IMR-90 (cell line): ENCODE measurements around the gene PHLPP2. TPM values are rescaled to one million over a fixed set of nuclear protein-coding genes. Genes with fewer than 3 reads are reported as not detected.

Source experiments
- ATAC-seq: fragments of 200-7000 bp; cut with Tn5 transposase; 2 replicates; pipeline ENCODE4 v1.9.1; 2020; ENCODE audit warnings: low read depth, mild to moderate bottlenecking, moderate library complexity
- BruUV-seq: library from RNA; stranded (reverse); fragments of 400-500 nt; replicated peaks from 2 replicates; lab custom pipeline; 2021; lab: Mats Ljungman, UMichigan
- CTCF ChIA-PET: fragments of 300-600 bp; formaldehyde crosslinking; extraction: SDS; loops from one replicate; lab custom pipeline; 2021; ENCODE audit warnings: antibody characterized with exemption; lab: Yijun Ruan, JAX
- POLR2A ChIA-PET: fragments of 300-600 bp; sonication (Branson Sonifier 250); formaldehyde crosslinking; loops from one replicate; lab custom pipeline; 2022; ENCODE audit warnings: antibody characterized with exemption; ENCODE audit not compliant: unreplicated experiment; lab: Charles Lee
- DNase-seq: peaks from one replicate; pipeline ENCODE4 v3.0.0; 2013
- H2AFZ ChIP-seq: replicated peaks from 2 replicates; pipeline ENCODE3; 2013; ENCODE audit warnings: low read length, mild to moderate bottlenecking; ENCODE audit not compliant: poor library complexity
- H2AK5ac ChIP-seq: 2 replicates; pipeline ENCODE4 v1.6.1; 2013; ENCODE audit warnings: low read depth, low read length, inconsistent platforms
- H2AK9ac ChIP-seq: replicated peaks from 2 replicates; pipeline ENCODE3; 2013; ENCODE audit warnings: mild to moderate bottlenecking, low read depth, low read length, moderate library complexity; ENCODE audit not compliant: poor library complexity
- H2BK120ac ChIP-seq: 2 replicates; pipeline ENCODE4 v1.6.1; 2013; ENCODE audit warnings: low read depth, low read length, inconsistent platforms
- H2BK15ac ChIP-seq: 3 replicates; pipeline ENCODE4 v1.6.1; 2013; ENCODE audit warnings: low read depth, low read length, inconsistent platforms
- H2BK20ac ChIP-seq: 2 replicates; pipeline ENCODE4 v1.6.1; 2013; ENCODE audit warnings: low read depth, mild to moderate bottlenecking, inconsistent platforms, low read length, moderate library complexity
- H2BK5ac ChIP-seq: 2 replicates; pipeline ENCODE4 v1.6.1; 2013; ENCODE audit warnings: mild to moderate bottlenecking, low read depth, low read length, inconsistent platforms; ENCODE audit not compliant: poor library complexity, severe bottlenecking
- H3K14ac ChIP-seq: replicated peaks from 2 replicates; pipeline ENCODE4 v1.6.1; 2013; ENCODE audit warnings: low read depth, low read length, inconsistent platforms
- H3K18ac ChIP-seq: 2 replicates; pipeline ENCODE4 v1.6.1; 2013; ENCODE audit warnings: low read depth, low read length, control low read depth
- H3K23ac ChIP-seq: 2 replicates; pipeline ENCODE4 v1.6.1; 2013; ENCODE audit warnings: low read depth, low read length, inconsistent platforms
- H3K27ac ChIP-seq: 2 replicates; pipeline ENCODE4 v1.5.1; 2013; ENCODE audit warnings: mild to moderate bottlenecking, control low read depth, low read length; ENCODE audit not compliant: insufficient read depth
- H3K27me3 ChIP-seq: 2 replicates; pipeline ENCODE4 v1.6.1; 2013; ENCODE audit warnings: low read length; ENCODE audit not compliant: control insufficient read depth, insufficient read depth
- H3K36me3 ChIP-seq: 2 replicates; pipeline ENCODE4 v1.6.1; 2013; ENCODE audit warnings: low read length, mixed read lengths; ENCODE audit not compliant: control insufficient read depth, insufficient read depth
- H3K4ac ChIP-seq: 2 replicates; pipeline ENCODE4 v1.6.1; 2013; ENCODE audit warnings: low read depth, low read length, inconsistent platforms
- H3K4me1 ChIP-seq: 2 replicates; pipeline ENCODE4 v1.6.1; 2013; ENCODE audit warnings: low read length, mixed read lengths; ENCODE audit not compliant: control insufficient read depth, insufficient read depth
- H3K4me2 ChIP-seq: 2 replicates; pipeline ENCODE4 v1.6.1; 2013; ENCODE audit warnings: low read depth, mild to moderate bottlenecking, control low read depth, low read length, moderate library complexity
- H3K4me3 ChIP-seq: 2 replicates; pipeline ENCODE4 v1.5.1; 2013; ENCODE audit warnings: low read depth, mild to moderate bottlenecking, control low read depth, low read length, moderate library complexity; ENCODE audit not compliant: insufficient read depth
- H3K56ac ChIP-seq: 2 replicates; pipeline ENCODE4 v1.6.1; 2013; ENCODE audit warnings: low read length, inconsistent platforms; ENCODE audit not compliant: insufficient read depth; ENCODE audit errors: extremely low read depth
- H3K79me1 ChIP-seq, 2 experiments: 2 replicates each; pipeline ENCODE4 v1.6.1; 2013; ENCODE audit warnings: low read length in 2 of 2, inconsistent platforms in 1 of 2, low read depth in 1 of 2
- H3K9ac ChIP-seq: 2 replicates; pipeline ENCODE4 v1.6.1; 2013; ENCODE audit warnings: low read depth, low read length, control low read depth
- H3K9me1 ChIP-seq: 2 replicates; pipeline ENCODE4 v1.6.1; 2013; ENCODE audit warnings: low read length, inconsistent platforms; ENCODE audit not compliant: insufficient read depth
- H3K9me3 ChIP-seq: 2 replicates; pipeline ENCODE4 v1.6.1; 2013; ENCODE audit warnings: low read length; ENCODE audit not compliant: control insufficient read depth, insufficient read depth
- H4K20me1 ChIP-seq: 2 replicates; pipeline ENCODE4 v1.6.1; 2013; ENCODE audit warnings: low read length, inconsistent platforms; ENCODE audit not compliant: insufficient read depth
- H4K5ac ChIP-seq: 2 replicates; pipeline ENCODE4 v1.6.1; 2013; ENCODE audit warnings: mild to moderate bottlenecking, low read depth, low read length, control low read depth
- H4K8ac ChIP-seq, 2 experiments: 2 replicates each; pipeline ENCODE4 v1.6.1; 2013; ENCODE audit warnings: low read depth in 2 of 2, low read length in 2 of 2, control low read depth in 1 of 2, inconsistent platforms in 1 of 2
- H4K91ac ChIP-seq: 2 replicates; pipeline ENCODE4 v1.6.1; 2013; ENCODE audit warnings: low read depth, low read length, inconsistent platforms; ENCODE audit not compliant: insufficient read depth
- CEBPB ChIP-seq: IDR thresholded peaks from 2 replicates; pipeline ENCODE4 v1.6.1; 2012; ENCODE audit warnings: low read depth, low read length, improper control_type of control experiment
- CHD1 ChIP-seq: IDR thresholded peaks from 2 replicates; pipeline ENCODE4 v1.6.1; 2012; ENCODE audit warnings: low read depth, low read length, improper control_type of control experiment
- FOS ChIP-seq: fragments of 150-350 bp; IDR thresholded peaks from 2 replicates; pipeline ENCODE4 v1.6.1; 2016; ENCODE audit warnings: low read depth, low read length
- MAFK ChIP-seq: IDR thresholded peaks from 2 replicates; pipeline ENCODE4 v1.6.1; 2012; ENCODE audit warnings: low read depth, low read length, improper control_type of control experiment
- MAZ ChIP-seq: IDR thresholded peaks from 2 replicates; pipeline ENCODE4 v1.6.1; 2012; ENCODE audit warnings: low read depth, mild to moderate bottlenecking, low read length, improper control_type of control experiment, moderate library complexity, borderline replicate concordance
- NFE2L2 ChIP-seq: fragments of 150-350 bp; IDR thresholded peaks from 2 replicates; pipeline ENCODE4 v1.6.1; 2016; ENCODE audit warnings: low read depth, mild to moderate bottlenecking, low read length
- POLR2A ChIP-seq: IDR thresholded peaks from 2 replicates; pipeline ENCODE4 v1.6.1; 2012; ENCODE audit warnings: mild to moderate bottlenecking, low read depth, low read length
- RAD21 ChIP-seq: IDR thresholded peaks from 2 replicates; pipeline ENCODE4 v1.6.1; 2012; ENCODE audit warnings: low read length, improper control_type of control experiment
- RCOR1 ChIP-seq: IDR thresholded peaks from 2 replicates; pipeline ENCODE4 v1.6.1; 2012; ENCODE audit warnings: mild to moderate bottlenecking, low read length, improper control_type of control experiment; ENCODE audit not compliant: insufficient replicate concordance
- RFX5 ChIP-seq: IDR thresholded peaks from 2 replicates; pipeline ENCODE4 v1.8.0; 2012; ENCODE audit warnings: low read depth, mild to moderate bottlenecking, low read length, moderate library complexity
- SMC3 ChIP-seq: fragments of 150-350 bp; IDR thresholded peaks from 2 replicates; pipeline ENCODE4 v1.6.1; 2016; ENCODE audit warnings: low read depth, mild to moderate bottlenecking, antibody characterized with exemption, low read length, moderate library complexity
- WGBS, 2 experiments: methylation state at CpG; one replicate each; pipeline versions ENCODE4 v1.1.5 to v1.1.7; 2013; ENCODE audit warnings: missing lambda C conversion rate in 2 of 2; ENCODE audit not compliant: insufficient read length in 1 of 2; ENCODE audit errors: extremely low coverage in 2 of 2; 5-methylcytosine and 5-hydroxymethylcytosine counted together
- dilution Hi-C: fragments of 300-500 bp; cut with HindIII; formaldehyde crosslinking; loops from one replicate; pipeline ENCODE4 v1.14.3; 2018; ENCODE audit warnings: low sequenced_read_pairs; ENCODE audit not compliant: unreplicated experiment
- in situ Hi-C: fragments of 300-500 bp; cut with MboI; formaldehyde crosslinking; loops from 3 replicates; pipeline ENCODE4 v1.14.3; 2019; ENCODE audit warnings: low sequenced_read_pairs, inconsistent platforms, mixed read lengths
- intact Hi-C: fragments of 100-400 bp; cut with micrococcal nuclease; formaldehyde crosslinking; loops from 2 replicates; pipeline ENCODE4 v1.10.0; 2022
- polyA plus RNA-seq, 3 experiments: library from polyadenylated mRNA; depleted of rRNA; stranded (reverse); fragments of >200 nt; gene quantifications; 2 replicates each; pipeline ENCODE4 v1.2.3, GENCODE V29; 2012; ENCODE audit warnings: low replicate concordance in 1 of 3
- total RNA-seq: library from RNA; depleted of rRNA; stranded (reverse); fragments of >200 nt; gene quantifications from 2 replicates; pipeline ENCODE4 v1.2.3, GENCODE V29; 2012
- TF ChIP-seq, protein P1 (sequence below): conservative IDR thresholded peaks from 2 replicates; pipeline ENCODE4 v1.5.1; 2012; ENCODE audit warnings: mild to moderate bottlenecking, low read depth, low read length, improper control_type of control experiment
- TF ChIP-seq, protein P2 (sequence below): fragments of 150-350 bp; IDR thresholded peaks from 2 replicates; pipeline ENCODE4 v1.6.1; 2017; ENCODE audit warnings: mild to moderate bottlenecking, antibody characterized with exemption, low read length, low read depth

PHLPP2 gene
- total and polyA plus RNA-seq, 2 of the 4 experiments (the other 2 are of a cell fraction), result 6.8 to 10.2 TPM

DNA sequence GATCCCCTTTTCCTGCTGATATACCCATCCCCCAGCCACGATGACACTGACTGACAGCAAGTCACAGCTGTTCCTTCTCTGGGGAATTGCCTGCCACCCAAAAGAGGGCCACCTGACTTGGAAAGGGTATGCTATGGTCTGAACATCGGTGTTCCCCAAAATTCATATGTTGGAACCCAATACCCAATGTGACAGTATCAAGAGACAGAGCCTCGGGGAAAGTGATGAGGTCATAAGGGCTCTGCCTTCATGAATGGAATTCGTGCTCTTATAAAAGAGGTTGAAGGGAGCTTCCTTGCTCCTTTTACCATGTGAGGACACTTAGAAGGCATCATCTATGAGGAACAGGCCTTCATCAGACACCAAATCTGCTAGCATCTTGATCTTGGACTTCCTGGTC, 106.1 kb downstream of the PHLPP2 start:
- intact Hi-C loops, result loop anchor here (10.0 kb wide), 1 partner anchor 124 kb away; no protein-coding TSS in a partner anchor
- H3K4me1 ChIP-seq, result no peaks in the 10 kb centered on the region
- no peaks in the 10 kb centered on the region for H3K36me3 ChIP-seq
- H3K14ac ChIP-seq, result no peak overlapping the region
- CTCF ChIA-PET, result interaction anchor here (1.5 kb wide), 1 partner anchor 8 kb away, joined by 8 read pairs; no protein-coding TSS in a partner anchor
- POLR2A ChIA-PET, result interaction anchor here (0.6 kb wide), 1 partner anchor 1932 kb away, joined by 3 read pairs; no protein-coding TSS in a partner anchor
- DNase-seq (no peak), ATAC-seq (no peak)
- no peak overlapping the region for H3K27ac ChIP-seq
- peaks cover 6% of the 10 kb centered on the region for H3K27me3 ChIP-seq
- no peak overlapping the region for H2AK9ac ChIP-seq
- H2BK120ac ChIP-seq, result no peak overlapping the region
- no peak overlapping the region for H2AFZ ChIP-seq
- TF ChIP-seq MAFK (no peak), POLR2A (no peak), RFX5 (no peak), CEBPB (no peak), RAD21 (no peak), MAZ (no peak), FOS (no peak), RCOR1 (no peak), NFE2L2 (no peak), CHD1 (no peak), SMC3 (no peak)
- TF ChIP-seq, protein P1, sequence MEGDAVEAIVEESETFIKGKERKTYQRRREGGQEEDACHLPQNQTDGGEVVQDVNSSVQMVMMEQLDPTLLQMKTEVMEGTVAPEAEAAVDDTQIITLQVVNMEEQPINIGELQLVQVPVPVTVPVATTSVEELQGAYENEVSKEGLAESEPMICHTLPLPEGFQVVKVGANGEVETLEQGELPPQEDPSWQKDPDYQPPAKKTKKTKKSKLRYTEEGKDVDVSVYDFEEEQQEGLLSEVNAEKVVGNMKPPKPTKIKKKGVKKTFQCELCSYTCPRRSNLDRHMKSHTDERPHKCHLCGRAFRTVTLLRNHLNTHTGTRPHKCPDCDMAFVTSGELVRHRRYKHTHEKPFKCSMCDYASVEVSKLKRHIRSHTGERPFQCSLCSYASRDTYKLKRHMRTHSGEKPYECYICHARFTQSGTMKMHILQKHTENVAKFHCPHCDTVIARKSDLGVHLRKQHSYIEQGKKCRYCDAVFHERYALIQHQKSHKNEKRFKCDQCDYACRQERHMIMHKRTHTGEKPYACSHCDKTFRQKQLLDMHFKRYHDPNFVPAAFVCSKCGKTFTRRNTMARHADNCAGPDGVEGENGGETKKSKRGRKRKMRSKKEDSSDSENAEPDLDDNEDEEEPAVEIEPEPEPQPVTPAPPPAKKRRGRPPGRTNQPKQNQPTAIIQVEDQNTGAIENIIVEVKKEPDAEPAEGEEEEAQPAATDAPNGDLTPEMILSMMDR, result no peak
- TF ChIP-seq, protein P2, sequence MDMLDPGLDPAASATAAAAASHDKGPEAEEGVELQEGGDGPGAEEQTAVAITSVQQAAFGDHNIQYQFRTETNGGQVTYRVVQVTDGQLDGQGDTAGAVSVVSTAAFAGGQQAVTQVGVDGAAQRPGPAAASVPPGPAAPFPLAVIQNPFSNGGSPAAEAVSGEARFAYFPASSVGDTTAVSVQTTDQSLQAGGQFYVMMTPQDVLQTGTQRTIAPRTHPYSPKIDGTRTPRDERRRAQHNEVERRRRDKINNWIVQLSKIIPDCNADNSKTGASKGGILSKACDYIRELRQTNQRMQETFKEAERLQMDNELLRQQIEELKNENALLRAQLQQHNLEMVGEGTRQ, result no peak
- no peak overlapping the region for H4K5ac ChIP-seq
- H4K8ac ChIP-seq, result no peak overlapping the region
- no peak overlapping the region for H3K4ac ChIP-seq
- H2BK5ac ChIP-seq, result no peak overlapping the region
- no peak overlapping the region for H3K9ac ChIP-seq
- BruUV-seq, result no TSS peak
- no CpG with 5 or more reads among the region's 4 CpGs for WGBS, 2 experiments
- H3K79me1 ChIP-seq, result no peaks in the 10 kb centered on the region
- no peak overlapping the region for H3K4me3 ChIP-seq
- no peak overlapping the region for H2AK5ac ChIP-seq
- no peak overlapping the region for H4K91ac ChIP-seq
- no peak overlapping the region for H2BK20ac ChIP-seq
- dilution Hi-C loops, result no loop called here
- in situ Hi-C loops, result no loop called here
- H3K18ac ChIP-seq, result no peak overlapping the region
- H3K23ac ChIP-seq, result no peak overlapping the region
- H2BK15ac ChIP-seq, result no peak overlapping the region
- no peaks in the 10 kb centered on the region for H4K20me1 ChIP-seq
- no peak overlapping the region for H3K56ac ChIP-seq
- no peak overlapping the region for H3K4me2 ChIP-seq
- H3K9me1 ChIP-seq, result no peaks in the 10 kb centered on the region
- no peaks in the 10 kb centered on the region for H3K9me3 ChIP-seq
